RWPE2 (cell line): ENCODE results near the gene AQP12A.
"Not testable (repeated sequence)": the region's sequence is repeated elsewhere in the genome, so short reads cannot be mapped to it uniquely, and the experiment has no call there.

ENCODE experiments used
- ATAC-seq: fragments of 200-7000 bp; cut with Tn5 transposase; 3 replicates; pipeline ENCODE4 v1.9.1; 2021; ENCODE audit warnings: low read depth
- DNase-seq: peaks from one replicate; pipeline ENCODE4 v3.0.0-alpha.2; 2020; ENCODE audit warnings: low spot score
- H3K27ac ChIP-seq: fragments of 450-650 bp; 2 replicates; pipeline ENCODE4 v1.5.1; 2017; ENCODE audit warnings: mild to moderate bottlenecking; ENCODE audit not compliant: poor library complexity, severe bottlenecking
- H3K27me3 ChIP-seq: fragments of 250-450 bp; sonication (Bioruptor Pico); 2 replicates; pipeline ENCODE4 v1.5.1; 2021; ENCODE audit warnings: mild to moderate bottlenecking, moderate library complexity; ENCODE audit not compliant: insufficient read depth, poor library complexity, severe bottlenecking
- H3K36me3 ChIP-seq: fragments of 250-450 bp; sonication (Bioruptor Pico); 2 replicates; pipeline ENCODE4 v1.5.1; 2020; ENCODE audit warnings: low read depth, mild to moderate bottlenecking, moderate library complexity
- H3K4me1 ChIP-seq: fragments of 250-450 bp; sonication (Bioruptor Pico); 2 replicates; pipeline ENCODE4 v1.5.1; 2021; ENCODE audit warnings: mild to moderate bottlenecking, moderate library complexity; ENCODE audit not compliant: insufficient read depth, poor library complexity, severe bottlenecking
- H3K4me3 ChIP-seq: fragments of 250-450 bp; sonication (Bioruptor Pico); 2 replicates; pipeline ENCODE4 v1.5.1; 2021; ENCODE audit warnings: mild to moderate bottlenecking, moderate library complexity; ENCODE audit not compliant: severe bottlenecking
- H3K9me3 ChIP-seq: fragments of 250-450 bp; sonication (Bioruptor Pico); 2 replicates; pipeline ENCODE4 v1.5.1; 2021; ENCODE audit warnings: mild to moderate bottlenecking, moderate library complexity; ENCODE audit not compliant: severe bottlenecking
- CTCF ChIP-seq: fragments of 450-650 bp; IDR thresholded peaks from one replicate; pipeline ENCODE4 v1.5.1; 2017; ENCODE audit warnings: mild to moderate bottlenecking, moderate library complexity; ENCODE audit not compliant: poor library complexity, severe bottlenecking

AQP12A gene

GRCh38 chr2:240672076-240672700, 19.5 kb upstream of the AQP12A start:
- Histone ChIP-seq H3K36me3 (no peaks in the 10 kb centered on the region), H3K27ac (no peak overlapping the region), H3K9me3 (no peaks in the 10 kb centered on the region), H3K4me1 (no peaks in the 10 kb centered on the region), H3K27me3 (peaks cover 57% of the 10 kb centered on the region), H3K4me3 (no peak overlapping the region)
- TF ChIP-seq CTCF, result no peak
- no peak for DNase-seq
- ATAC-seq, result no peak

GRCh38 chr2:240672701-240673190, 18.9 kb upstream of the AQP12A start:
- Histone ChIP-seq H3K4me1 (no peaks in the 10 kb centered on the region), H3K4me3 (no peak overlapping the region), H3K36me3 (no peaks in the 10 kb centered on the region), H3K27me3 (peaks cover 51% of the 10 kb centered on the region), H3K27ac (no peak overlapping the region), H3K9me3 (no peaks in the 10 kb centered on the region)
- DNase-seq, result no peak
- ATAC-seq, result no peak
- no peak for TF ChIP-seq CTCF

- not testable (repeated sequence) for ATAC-seq, H3K9me3 ChIP-seq, H3K36me3 ChIP-seq, H3K4me3 ChIP-seq, H3K4me1 ChIP-seq, H3K27ac ChIP-seq, DNase-seq
- peaks cover 34% of the 10 kb centered on the region for H3K27me3 ChIP-seq
Measured at GRCh38 chr2:240674461-240675184, 17.0 kb upstream of the AQP12A start.

- not testable (repeated sequence) for H3K4me1 ChIP-seq, H3K27ac ChIP-seq, H3K4me3 ChIP-seq, H3K9me3 ChIP-seq, DNase-seq, ATAC-seq, H3K36me3 ChIP-seq
- peaks cover 27% of the 10 kb centered on the region for H3K27me3 ChIP-seq
Measured at GRCh38 chr2:240675345-240675744, 16.3 kb upstream of the AQP12A start.

GRCh38 chr2:240678043-240678442, 13.6 kb upstream of the AQP12A start:
- ATAC-seq, H3K4me3 ChIP-seq, H3K4me1 ChIP-seq, H3K27me3 ChIP-seq, H3K9me3 ChIP-seq, H3K27ac ChIP-seq, DNase-seq, H3K36me3 ChIP-seq: not testable (repeated sequence)

GRCh38 chr2:240678909-240679308, 12.8 kb upstream of the AQP12A start:
- not testable (repeated sequence) for H3K27me3 ChIP-seq, H3K4me1 ChIP-seq, H3K9me3 ChIP-seq, H3K36me3 ChIP-seq, DNase-seq, ATAC-seq, H3K27ac ChIP-seq, H3K4me3 ChIP-seq

GRCh38 chr2:240680185-240680584, 11.5 kb upstream of the AQP12A start:
- not testable (repeated sequence) for H3K9me3 ChIP-seq, ATAC-seq, DNase-seq, H3K36me3 ChIP-seq, H3K27ac ChIP-seq, H3K4me1 ChIP-seq, H3K27me3 ChIP-seq, H3K4me3 ChIP-seq

GRCh38 chr2:240682431-240683224, 9.0 kb upstream of the AQP12A start, which contains the start of gene AQP12B:
AQP12B (minus strand) TSS chr2:240682885; CDS start chr2:240682837, 48 bp downstream.
- H3K27ac ChIP-seq, DNase-seq, H3K36me3 ChIP-seq, H3K4me1 ChIP-seq, ATAC-seq, H3K4me3 ChIP-seq, H3K9me3 ChIP-seq: not testable (repeated sequence)
- H3K27me3 ChIP-seq, result peaks cover 15% of the 10 kb centered on the region

- H3K27ac ChIP-seq, result not testable (repeated sequence)
Measured at GRCh38 chr2:240683329-240683979, 8.2 kb upstream of the AQP12A start.

More at GRCh38 chr2:240683329-240683979, 8.2 kb upstream of the AQP12A start:
- not testable (repeated sequence) for H3K4me1 ChIP-seq, DNase-seq, ATAC-seq, H3K4me3 ChIP-seq, H3K36me3 ChIP-seq, H3K9me3 ChIP-seq
- peaks cover 15% of the 10 kb centered on the region for H3K27me3 ChIP-seq
